Peyer's patch (tissue), 4 donors: ENCODE measurements around the gene NRXN3. TPM values are rescaled to one million over a fixed set of nuclear protein-coding genes. Genes with fewer than 3 reads are reported as not detected.

Source experiments
- DNase-seq, 3 donors: peaks; one replicate each; pipeline ENCODE4 v3.0.0-alpha.2; 2017 to 2019
- H3K27ac ChIP-seq, 4 donors: fragments of 200-600 bp; sonication (generic); one replicate each; pipeline ENCODE4 v1.5.1; 2016 to 2019
- H3K27me3 ChIP-seq, 2 donors: fragments of 200-600 bp; sonication (generic); one replicate each; pipeline ENCODE4 v1.5.1; 2019
- H3K36me3 ChIP-seq, 3 donors: fragments of 200-600 bp; sonication (generic); one replicate each; pipeline ENCODE4 v1.5.1; 2016 to 2019
- H3K4me1 ChIP-seq, 4 donors: fragments of 200-600 bp; sonication (generic); one replicate each; pipeline ENCODE4 v1.5.1; 2016 to 2019
- H3K4me3 ChIP-seq, 4 donors: fragments of 200-600 bp; sonication (generic); 1 replicate in 3 of 4; 2 replicates in 1 of 4; pipeline ENCODE4 v1.5.1; 2016 to 2019; ENCODE audit warnings: mild to moderate bottlenecking in 1 of 4
- H3K9me3 ChIP-seq, 4 donors: fragments of 200-600 bp; sonication (generic); one replicate each; pipeline ENCODE4 v1.5.1; 2016 to 2019; ENCODE audit warnings: mild to moderate bottlenecking in 1 of 4
- POLR2A ChIP-seq, 2 donors: fragments of 450-650 bp; IDR thresholded peaks; one replicate each; pipeline ENCODE4 v1.5.1; 2017; ENCODE audit warnings: antibody characterized with exemption in 2 of 2, mild to moderate bottlenecking in 2 of 2, moderate library complexity in 2 of 2
- total RNA-seq, 4 donors: library from RNA; depleted of rRNA; stranded (reverse); fragments of >200 nt; gene quantifications; one replicate each; pipeline ENCODE4 v1.1.0, GENCODE V29; 2016
- TF ChIP-seq, protein P1 (sequence below), 6 experiments: fragments of 450-650 bp in 4 of 6; fragments of 200-600 bp in 2 of 6; sonication (generic) in 1 of 6; IDR thresholded peaks; one replicate each; pipeline ENCODE4 v1.5.1; 2017 to 2019; ENCODE audit warnings: antibody characterized with exemption in 6 of 6, mild to moderate bottlenecking in 3 of 6, moderate library complexity in 1 of 6

NRXN3 gene
- total RNA-seq, 4 donors from 2014 or later, result 1.6 to 10.2 (median 4.4) TPM

DNA sequence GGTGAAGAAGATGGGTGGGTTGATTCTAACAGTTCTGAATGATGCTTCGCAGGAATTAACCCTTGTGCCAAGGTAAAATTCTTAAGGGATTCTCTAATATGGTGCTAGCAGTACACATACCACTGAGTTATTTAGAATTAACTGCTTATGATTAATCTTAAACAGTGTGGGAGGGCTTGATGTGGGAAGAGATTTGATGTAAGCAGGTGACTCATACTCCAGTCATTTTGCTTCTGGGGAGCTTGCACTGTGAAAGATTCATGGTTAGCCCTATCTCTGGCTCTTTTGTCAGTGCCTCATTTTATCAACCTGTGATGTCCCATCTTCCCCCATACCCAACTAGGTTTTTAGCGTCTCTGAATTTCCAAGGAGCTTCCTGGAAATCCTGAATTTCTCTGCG is 83.8 kb downstream of the NRXN3 start:
- Histone ChIP-seq H3K4me1 (no peaks in the 10 kb centered on the region), H3K36me3 (no peaks in the 10 kb centered on the region), H3K9me3 (no peaks in the 10 kb centered on the region), H3K27me3 (no peaks in the 10 kb centered on the region), H3K27ac (no peak overlapping the region), H3K4me3 (no peak overlapping the region)
- no peak for DNase-seq
- TF ChIP-seq, protein P1, sequence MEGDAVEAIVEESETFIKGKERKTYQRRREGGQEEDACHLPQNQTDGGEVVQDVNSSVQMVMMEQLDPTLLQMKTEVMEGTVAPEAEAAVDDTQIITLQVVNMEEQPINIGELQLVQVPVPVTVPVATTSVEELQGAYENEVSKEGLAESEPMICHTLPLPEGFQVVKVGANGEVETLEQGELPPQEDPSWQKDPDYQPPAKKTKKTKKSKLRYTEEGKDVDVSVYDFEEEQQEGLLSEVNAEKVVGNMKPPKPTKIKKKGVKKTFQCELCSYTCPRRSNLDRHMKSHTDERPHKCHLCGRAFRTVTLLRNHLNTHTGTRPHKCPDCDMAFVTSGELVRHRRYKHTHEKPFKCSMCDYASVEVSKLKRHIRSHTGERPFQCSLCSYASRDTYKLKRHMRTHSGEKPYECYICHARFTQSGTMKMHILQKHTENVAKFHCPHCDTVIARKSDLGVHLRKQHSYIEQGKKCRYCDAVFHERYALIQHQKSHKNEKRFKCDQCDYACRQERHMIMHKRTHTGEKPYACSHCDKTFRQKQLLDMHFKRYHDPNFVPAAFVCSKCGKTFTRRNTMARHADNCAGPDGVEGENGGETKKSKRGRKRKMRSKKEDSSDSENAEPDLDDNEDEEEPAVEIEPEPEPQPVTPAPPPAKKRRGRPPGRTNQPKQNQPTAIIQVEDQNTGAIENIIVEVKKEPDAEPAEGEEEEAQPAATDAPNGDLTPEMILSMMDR (IDR thresholded peaks at IDR 0.05), result no peak
- no peak for TF ChIP-seq POLR2A (IDR thresholded peaks at IDR 0.05)

DNA sequence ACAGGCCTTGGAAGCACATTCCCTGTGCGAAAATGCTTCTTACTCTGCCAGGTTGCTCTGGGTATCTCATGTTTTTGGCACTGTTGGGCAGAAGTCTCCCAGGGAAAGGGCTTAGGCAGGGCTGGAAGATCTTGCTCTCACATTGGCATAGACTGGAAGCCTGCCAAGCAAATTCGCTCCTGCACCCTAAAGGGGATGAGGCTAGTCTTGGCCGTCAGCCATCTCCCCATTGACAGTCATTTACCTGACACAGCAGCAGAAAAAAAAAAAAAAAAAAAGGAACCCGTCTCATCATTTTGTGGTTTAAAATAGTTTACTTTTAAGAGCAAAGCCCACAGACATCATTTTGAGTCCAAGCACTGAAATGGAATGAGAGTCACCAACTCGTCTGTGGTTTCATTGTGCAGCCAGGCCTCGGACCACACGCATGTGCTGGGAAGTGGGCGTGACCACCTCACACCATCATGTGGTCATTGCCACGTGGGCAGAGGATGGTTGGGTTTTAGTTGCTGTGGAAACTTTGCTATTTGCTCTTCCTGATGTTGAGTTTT is 84.8 kb downstream of the NRXN3 start:
- Histone ChIP-seq H3K27me3 (no peaks in the 10 kb centered on the region), H3K27ac (no peak overlapping the region), H3K4me3 (no peak overlapping the region), H3K9me3 (no peaks in the 10 kb centered on the region), H3K4me1 (no peaks in the 10 kb centered on the region), H3K36me3 (no peaks in the 10 kb centered on the region)
- DNase-seq, result no peak
- TF ChIP-seq, protein P1 (IDR thresholded peaks at IDR 0.05), result no peak
- TF ChIP-seq POLR2A (IDR thresholded peaks at IDR 0.05), result no peak

GRCh38 chr14:78259831-78260230 is 89.7 kb downstream of the NRXN3 start:
- H3K9me3 ChIP-seq, result no peaks in the 10 kb centered on the region
- no peak for DNase-seq
- no peaks in the 10 kb centered on the region for H3K27me3 ChIP-seq
- H3K4me1 ChIP-seq, result no peaks in the 10 kb centered on the region
- no peak overlapping the region for H3K4me3 ChIP-seq
- no peaks in the 10 kb centered on the region for H3K36me3 ChIP-seq
- H3K27ac ChIP-seq, result no peak overlapping the region
- TF ChIP-seq, protein P1 (IDR thresholded peaks at IDR 0.05), result no peak
- TF ChIP-seq POLR2A (IDR thresholded peaks at IDR 0.05), result no peak

DNA sequence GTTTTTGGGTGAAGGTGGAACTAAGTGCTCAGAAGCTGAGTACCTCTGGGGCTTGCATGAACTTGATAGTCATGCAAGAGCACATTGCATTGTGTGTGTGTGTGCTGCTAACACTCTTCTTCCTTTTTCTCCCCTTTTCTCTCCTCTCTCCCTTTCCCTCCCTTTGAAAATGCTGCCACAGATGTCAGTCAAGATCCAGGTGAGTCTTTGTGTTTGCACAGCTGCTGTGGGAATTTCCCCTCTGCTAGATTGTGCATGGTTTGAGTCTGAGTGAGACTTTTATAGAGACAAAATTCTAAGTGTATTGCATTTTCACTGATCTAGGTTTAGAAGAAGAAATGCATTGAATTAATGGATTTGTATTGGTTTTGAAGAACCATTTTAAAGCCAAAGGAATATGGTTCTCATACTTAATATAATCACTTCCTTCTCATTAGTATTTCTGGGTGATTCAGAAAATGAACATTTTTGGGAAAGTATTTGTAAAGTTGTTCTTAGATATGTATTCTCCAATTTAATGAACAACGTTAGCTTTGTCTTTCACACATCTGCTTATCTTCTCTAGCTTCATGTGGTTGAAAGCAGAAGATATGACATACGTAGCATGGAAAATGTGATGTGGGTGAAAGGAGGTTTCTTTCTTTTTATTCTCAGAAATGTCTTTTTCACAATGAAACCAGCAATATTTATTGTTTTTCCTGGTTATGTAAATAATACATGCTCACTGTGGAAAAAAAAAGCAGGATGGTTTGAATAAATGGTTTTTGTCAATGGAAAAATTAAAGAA is 108.5 kb downstream of the NRXN3 start:
- Histone ChIP-seq H3K36me3 (no peaks in the 10 kb centered on the region), H3K9me3 (no peaks in the 10 kb centered on the region), H3K4me1 (no peaks in the 10 kb centered on the region), H3K27me3 (no peaks in the 10 kb centered on the region), H3K27ac (no peak overlapping the region), H3K4me3 (no peak overlapping the region)
- DNase-seq, result no peak
- TF ChIP-seq, protein P1 (IDR thresholded peaks at IDR 0.05), result no peak
- no peak for TF ChIP-seq POLR2A (IDR thresholded peaks at IDR 0.05)

- Histone ChIP-seq H3K4me1 (no peaks in the 10 kb centered on the region), H3K36me3 (no peaks in the 10 kb centered on the region), H3K9me3 (no peaks in the 10 kb centered on the region), H3K27ac (no peak overlapping the region), H3K4me3 (no peak overlapping the region), H3K27me3 (no peaks in the 10 kb centered on the region)
- TF ChIP-seq, protein P1 (IDR thresholded peaks at IDR 0.05), result no peak
- TF ChIP-seq POLR2A (IDR thresholded peaks at IDR 0.05), result no peak
- DNase-seq, result no peak
Measured at GRCh38 chr14:78282437-78282836, 112.3 kb downstream of the NRXN3 start.
